GM10248 (cell line): ENCODE measurements around the gene XIRP2.

ENCODE experiments used
- CTCF ChIA-PET: fragments of 300-600 bp; sonication (Branson Sonifier 250); formaldehyde crosslinking; extraction: SDS; loops from one replicate; lab custom pipeline; 2021; ENCODE audit warnings: antibody characterized with exemption; lab: Yijun Ruan, JAX
- POLR2A ChIA-PET: fragments of 350-650 bp; sonication (Branson Sonifier 250); formaldehyde crosslinking; extraction: SDS; loops from one replicate; lab custom pipeline; 2020; ENCODE audit warnings: antibody characterized with exemption; lab: Yijun Ruan, JAX
- DNase-seq: peaks from one replicate; pipeline ENCODE4 v3.0.0; 2012; ENCODE audit errors: extremely low spot score
- CTCF ChIP-seq: IDR thresholded peaks from 2 replicates; pipeline ENCODE4 v1.5.1; 2012; ENCODE audit warnings: mild to moderate bottlenecking, low read depth; ENCODE audit errors: extremely low read depth, missing control alignments, control extremely low read depth

The XIRP2 gene

GRCh38 chr2:166926657-166927056 lies 38.4 kb downstream of the XIRP2 start:
- DNase-seq, result no peak
- no peak for TF ChIP-seq CTCF
- ChIA-PET CTCF (no interaction called here), POLR2A (no interaction called here)

- TF ChIP-seq CTCF, result no peak
- CTCF ChIA-PET, result no interaction called here
- DNase-seq, result no peak
- POLR2A ChIA-PET, result no interaction called here
Measured at GRCh38 chr2:166932032-166932431, 43.8 kb downstream of the XIRP2 start.

GRCh38 chr2:166934817-166935216 lies 46.5 kb downstream of the XIRP2 start:
- POLR2A ChIA-PET, result no interaction called here
- no peak for DNase-seq
- no peak for TF ChIP-seq CTCF
- CTCF ChIA-PET, result no interaction called here

- ChIA-PET CTCF (no interaction called here), POLR2A (no interaction called here)
- DNase-seq, result no peak
- TF ChIP-seq CTCF, result no peak
Measured at GRCh38 chr2:166942377-166942776, 54.1 kb downstream of the XIRP2 start.

GRCh38 chr2:166944909-166945308 lies 56.6 kb downstream of the XIRP2 start:
- no peak for TF ChIP-seq CTCF
- CTCF ChIA-PET, result interaction anchor here (1.4 kb wide), 1 partner anchor 15 kb away, joined by 3 read pairs; no protein-coding TSS in a partner anchor
- no peak for DNase-seq
- POLR2A ChIA-PET, result no interaction called here

DNA sequence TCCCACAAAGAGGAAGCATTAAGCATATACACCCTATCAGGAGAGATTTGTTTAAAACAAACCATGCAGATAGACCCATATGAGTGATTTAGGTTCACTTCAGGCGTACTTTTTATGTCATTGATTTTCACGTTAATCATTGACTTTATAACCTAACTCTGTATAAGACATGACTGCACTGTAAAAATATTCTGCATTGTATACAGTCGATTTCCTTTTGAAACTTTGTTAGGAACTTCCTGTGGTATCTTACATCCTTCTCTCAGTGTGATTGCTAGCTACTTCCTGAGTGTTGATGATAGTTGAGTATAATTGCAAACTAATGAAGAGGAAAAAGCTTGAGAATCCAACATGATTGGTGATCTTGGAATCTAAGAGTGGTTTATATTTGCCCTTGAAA lies 69.4 kb downstream of the XIRP2 start:
- ChIA-PET CTCF (no interaction called here), POLR2A (no interaction called here)
- TF ChIP-seq CTCF, result no peak
- no peak for DNase-seq
